Hippocampal formation (tissue), 2 donors: ENCODE measurements around the gene ZFP36L2.

ENCODE experiments used
- DNase-seq, 2 donors: peaks; one replicate each; lab custom pipeline; 2025; lab: John Stamatoyannopoulos, UW

Gene ZFP36L2

DNA sequence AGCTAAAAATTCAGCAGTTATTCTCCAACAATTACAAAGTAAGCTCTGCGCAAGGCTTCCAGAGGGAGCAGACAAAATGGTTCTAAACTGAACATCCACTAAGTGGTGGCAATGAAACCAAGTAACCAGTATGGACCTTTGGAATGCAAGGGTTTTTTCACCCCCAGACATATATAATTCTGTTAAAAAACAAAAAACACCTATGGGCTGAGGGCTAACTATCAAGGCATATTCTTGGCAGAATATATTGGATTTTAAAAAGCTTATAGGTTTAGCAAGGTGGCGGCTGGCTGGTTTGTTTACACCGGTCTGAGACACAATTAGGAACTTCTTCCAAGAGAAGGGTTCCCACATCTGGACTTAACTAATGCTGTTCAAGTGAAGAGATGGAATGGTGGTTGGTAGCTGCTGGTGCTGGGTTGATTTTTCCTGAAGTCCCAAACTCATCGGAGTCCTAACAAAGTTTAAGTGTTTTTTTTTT lies 2.8 kb downstream of the ZFP36L2 start:
- DNase-seq = peak in 1 of 2 donors; percentile 33

DNA sequence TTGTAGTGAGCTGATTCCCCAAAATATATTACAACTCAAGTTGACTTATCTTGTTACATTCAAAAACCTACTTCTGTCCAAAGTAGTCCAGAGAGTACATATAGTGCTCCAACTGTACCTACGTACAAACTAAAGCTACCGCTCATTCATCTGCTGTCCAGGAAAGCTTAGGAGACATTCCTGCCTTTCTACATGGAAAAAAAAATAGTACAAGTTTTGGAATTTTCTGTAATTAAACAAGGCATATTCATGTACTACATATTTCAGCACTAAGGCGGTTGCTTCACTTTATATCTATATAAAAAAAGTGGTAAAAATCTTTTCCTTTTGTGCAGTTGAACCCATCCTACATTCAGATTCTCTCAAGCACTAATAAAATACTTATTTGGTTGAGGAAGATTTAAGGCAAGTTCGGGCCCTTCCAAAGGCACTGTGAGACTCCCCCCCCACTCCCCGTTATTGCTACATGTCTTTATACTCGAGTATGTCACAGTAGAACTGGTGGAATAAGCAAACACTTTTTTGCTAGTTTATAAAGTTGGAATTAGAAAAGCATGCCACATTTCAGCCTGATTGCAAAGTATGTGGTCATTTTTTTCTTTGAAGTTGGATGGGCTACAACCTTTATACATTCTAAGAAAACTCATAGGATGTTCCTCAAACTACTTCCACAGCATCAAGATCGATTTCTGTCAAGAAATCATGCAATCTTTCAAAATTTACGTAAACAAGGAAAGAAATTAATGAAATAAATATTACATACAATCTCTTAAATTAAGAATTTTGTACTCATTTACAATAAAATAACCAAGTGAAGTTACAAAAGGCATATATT lies 3.7 kb downstream of the ZFP36L2 start:
- no peak for DNase-seq

DNA sequence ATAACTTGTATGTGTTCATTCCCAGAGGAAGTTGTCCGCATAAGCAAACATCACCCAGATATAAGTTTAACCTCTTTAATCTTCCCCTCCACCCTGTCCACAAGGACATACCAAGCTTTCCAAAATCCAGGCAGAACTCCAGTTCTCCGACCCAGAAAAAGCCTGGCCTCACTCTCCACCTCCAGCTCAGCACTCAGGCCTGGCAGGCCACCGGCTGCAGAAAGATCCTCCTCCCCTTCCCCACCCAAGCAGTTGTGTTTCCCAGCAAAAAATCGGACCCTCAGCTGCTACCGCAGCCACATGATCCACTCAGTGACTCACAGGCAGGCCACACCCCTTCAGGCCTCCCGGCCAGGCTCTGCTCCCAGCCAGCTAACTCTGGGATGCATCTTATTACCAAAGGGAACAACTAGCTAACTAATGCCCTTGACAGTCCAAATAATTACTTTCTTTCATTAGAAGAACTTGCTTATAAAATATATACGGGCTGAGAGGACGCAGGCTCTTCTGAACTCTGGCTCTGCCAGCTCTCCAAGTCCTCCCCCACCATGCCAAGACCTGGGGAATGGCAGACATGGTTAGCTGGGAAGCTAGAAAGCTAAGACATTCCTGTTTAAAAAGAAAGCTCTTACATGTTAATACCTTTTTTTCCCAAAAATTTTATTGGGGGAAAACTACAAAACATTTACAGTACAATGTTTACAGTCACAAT lies 4.5 kb downstream of the ZFP36L2 start:
- DNase-seq = peak; percentile 85 to 91

DNA sequence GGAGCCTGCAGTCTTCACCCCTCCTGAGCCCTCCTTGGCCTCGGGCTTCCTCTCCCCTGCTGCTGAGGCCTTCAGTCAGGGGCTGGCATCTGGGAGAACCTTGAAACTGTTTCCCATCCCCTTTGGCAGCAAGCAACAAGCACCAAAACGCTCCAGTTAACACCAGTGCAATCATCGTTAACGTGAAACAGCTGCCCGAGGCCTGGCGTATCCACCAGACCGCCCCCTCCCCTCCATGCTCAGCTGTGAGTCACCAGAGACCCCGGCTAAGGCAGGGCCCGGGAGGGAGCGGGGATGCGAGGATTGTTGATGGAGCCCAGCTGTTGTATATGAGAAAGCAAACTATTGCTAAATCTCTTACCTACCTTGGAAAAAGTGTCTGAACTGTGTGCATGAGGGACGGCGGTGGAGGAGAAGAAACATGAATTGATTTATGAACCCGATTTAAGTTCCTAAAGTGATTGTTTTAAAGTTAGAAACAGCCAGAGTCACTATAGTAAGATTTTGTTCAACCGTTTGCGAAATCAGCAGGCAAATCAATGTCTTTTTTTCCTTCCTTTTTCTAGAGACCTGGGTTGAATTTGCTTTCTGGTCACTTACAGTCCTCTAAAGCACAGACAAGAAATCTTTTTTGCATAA lies 5.2 kb downstream of the ZFP36L2 start:
- DNase-seq = peak in 1 of 2 donors; percentile 59

DNA sequence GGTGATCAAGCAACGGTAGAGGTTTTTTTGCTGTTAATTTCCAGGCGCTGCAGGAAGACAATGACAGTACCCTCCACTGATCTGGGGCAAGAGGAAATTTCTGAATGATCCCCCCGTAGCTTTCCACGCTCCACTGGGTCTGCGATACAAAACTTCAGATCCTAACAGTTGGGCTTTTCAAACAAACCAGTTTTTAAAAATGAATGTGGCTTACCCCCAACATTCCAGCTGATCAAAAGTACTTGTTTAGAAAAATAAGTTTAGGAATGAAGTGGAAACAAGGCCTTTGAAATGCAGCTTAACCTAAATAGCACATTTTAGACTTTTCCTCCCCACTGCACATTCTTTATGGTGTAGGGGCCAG lies 5.7 kb downstream of the ZFP36L2 start:
- no peak for DNase-seq

DNA sequence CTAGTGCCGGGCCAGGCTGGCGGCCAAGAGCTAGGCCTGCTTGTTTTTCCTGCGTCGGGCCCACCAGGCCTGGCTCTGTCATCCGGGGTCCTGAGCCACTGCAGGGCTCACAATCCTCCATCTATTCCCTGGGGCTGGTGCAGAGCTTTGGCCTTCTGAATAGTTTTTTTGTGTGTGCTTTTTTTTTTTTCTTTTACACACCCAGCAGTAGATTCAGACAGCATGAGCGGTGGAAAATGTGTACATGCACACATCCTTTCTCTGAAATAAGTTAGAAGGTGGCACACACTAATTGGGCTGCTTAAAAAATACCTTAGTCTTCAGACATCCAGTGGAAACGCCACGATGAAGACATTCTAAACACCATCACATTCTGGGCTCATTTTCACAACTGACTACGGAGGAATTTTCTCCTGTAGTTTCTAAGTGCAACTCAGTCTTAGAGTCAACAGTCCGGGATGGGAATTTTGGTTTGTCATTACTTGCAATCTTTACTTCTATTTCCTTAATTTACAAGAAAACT lies 6.1 kb downstream of the ZFP36L2 start:
- DNase-seq = peak in 1 of 2 donors; percentile 72

DNA sequence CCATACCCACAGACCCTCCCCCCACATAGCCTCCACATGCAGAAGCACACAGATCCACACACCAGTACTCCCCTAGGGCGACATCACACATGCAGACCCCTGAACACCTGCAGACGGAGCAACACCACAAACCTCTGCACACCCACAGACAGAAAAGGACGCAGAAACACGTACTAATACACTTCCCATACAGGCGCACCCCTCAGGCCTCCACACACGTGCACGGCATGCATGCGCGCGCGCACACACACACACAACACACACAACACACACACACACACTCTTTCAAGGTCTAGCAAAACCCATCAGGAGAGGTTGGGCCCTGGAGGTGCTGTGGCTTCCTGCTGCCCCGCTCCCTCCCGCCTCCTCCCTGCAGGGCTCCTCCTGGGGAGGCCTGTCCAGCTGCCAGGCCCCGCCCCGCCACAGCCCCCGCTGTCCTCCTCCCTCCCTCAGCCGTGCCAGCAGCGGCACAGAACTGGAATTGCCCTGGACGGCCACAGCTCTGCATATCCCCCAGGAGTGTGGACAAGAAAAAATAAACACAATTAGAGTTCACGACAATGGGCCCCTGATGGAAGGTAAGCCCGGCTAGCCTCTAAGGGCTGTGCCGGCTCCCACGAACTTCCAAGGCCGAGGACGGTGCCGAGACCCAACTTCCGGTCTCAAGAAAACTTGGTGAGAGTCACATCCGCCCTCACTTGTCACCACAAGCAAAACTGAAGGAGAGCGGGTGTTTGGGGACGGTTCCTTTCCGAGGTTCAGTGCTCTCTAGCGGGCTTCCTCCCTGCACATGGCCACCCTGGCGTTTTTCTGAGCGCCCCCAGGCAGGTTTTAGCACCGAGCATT lies 6.8 kb downstream of the ZFP36L2 start:
- peak; percentile 75 to 83 for DNase-seq

DNA sequence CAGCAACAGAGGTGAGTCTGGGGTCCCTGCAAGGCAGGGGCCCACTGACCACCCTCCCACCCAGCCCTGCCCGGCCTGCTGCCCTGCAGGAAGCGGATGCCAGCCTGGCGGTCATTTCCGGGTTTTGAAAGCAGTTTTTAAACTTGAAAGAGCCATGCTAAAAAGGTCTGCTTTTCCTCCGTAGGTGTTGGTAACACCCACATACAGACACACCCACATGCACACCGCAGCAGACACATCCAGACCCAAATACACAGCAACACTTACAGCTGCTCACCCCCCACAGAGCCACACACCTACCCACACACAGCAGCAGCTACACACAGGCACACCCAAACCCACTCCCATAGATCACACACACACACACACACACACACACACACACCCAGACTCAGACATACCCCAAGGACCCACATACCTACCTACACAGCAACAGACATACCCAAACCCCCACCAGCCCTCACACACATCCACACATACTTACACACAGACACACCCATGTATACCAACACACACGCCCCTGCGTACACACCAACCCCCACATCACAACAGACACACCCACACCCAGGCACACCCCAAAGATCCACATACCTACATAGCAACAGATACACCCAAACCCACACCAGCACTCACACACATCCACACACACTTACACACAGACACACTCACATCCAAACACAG lies 7.6 kb downstream of the ZFP36L2 start:
- DNase-seq = no peak

DNA sequence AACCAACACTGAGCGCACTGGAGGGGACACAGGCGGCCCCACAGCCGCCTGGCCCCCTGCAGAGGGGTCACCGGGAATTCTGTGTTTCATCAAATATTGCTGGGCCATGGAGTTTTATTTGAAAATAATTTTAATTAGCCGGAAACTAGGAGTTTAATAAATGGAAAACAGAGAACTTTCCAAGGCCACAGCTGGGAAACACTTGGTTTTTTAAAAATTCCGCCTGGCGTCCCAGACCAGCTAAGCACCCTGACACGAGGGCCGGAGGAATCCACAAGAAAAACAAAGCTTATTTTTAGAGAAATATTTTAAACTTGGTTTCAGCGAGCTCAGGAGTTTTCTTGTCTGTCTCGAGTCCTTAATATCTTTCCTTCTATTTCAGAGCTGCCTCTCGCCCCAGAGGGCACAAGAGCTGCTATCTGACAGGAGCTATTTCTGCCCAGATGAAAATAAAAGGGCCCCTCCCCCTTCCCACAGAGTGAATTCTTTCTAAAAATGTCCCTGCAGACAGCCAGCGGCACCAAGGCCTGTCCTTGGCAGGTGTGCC lies 8.2 kb downstream of the ZFP36L2 start:
- no peak for DNase-seq

DNA sequence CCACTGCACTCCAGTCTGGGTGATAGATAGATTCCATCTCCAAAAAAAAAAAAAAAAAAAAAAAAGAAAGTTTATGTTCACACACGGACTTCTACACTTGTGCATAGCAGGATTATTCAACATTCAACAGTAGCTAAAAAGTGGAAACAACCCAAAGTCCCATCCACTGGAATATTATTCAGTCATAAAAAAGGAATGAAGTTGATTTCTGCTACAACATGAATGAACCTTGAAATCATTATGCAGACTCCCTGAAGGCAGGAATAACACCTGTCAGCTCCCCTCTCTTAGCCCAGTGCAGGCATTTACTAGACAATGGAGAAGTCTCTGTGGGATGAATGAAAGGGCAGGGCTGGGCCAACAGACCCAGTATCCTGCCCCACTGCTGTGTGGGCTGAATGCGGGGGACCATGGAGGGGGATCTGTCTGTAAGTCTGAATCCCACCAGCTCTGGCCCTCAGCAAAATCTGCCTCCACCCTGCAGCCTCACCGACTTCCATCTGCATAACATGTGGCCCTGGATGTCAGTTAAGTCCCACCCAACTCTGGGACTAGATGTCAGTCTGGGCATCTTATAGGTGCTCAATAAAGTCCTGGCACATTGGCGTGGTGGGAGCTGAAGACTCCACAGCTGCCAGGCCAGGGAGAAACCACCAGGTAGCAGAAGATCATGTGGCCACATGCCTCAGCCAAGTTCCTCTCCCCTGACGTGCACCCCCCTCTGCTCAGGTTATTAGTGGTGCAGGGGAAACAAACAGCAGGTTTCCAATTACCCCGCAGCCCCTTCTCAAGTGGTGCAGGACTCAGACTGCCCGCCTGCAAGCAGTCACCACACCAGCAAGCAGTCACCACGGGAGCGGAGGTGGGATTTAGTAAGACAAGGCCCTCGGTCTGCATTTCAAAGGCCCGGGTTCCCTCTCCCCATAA lies 8.9 kb downstream of the ZFP36L2 start:
- no peak for DNase-seq

DNA sequence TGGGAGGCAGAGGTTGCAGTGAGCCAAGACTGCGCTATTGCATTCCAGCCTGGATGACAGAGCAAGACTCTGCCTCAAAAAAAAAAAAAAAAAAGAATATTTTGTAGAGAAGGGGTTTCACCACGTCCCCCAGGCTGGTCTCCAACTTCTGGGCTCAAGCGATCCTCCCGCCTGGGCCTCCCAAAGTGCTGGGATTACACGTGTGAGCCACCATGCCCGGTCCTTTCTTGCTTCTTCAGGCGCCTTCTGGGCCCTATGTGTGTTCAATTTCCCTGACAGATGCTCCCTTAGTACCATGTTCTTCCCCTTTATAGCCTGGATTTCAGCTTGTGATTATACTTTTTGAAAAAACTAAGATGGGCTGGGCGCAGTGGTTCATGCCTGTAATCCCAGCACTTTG lies 9.8 kb downstream of the ZFP36L2 start:
- DNase-seq = no peak

DNA sequence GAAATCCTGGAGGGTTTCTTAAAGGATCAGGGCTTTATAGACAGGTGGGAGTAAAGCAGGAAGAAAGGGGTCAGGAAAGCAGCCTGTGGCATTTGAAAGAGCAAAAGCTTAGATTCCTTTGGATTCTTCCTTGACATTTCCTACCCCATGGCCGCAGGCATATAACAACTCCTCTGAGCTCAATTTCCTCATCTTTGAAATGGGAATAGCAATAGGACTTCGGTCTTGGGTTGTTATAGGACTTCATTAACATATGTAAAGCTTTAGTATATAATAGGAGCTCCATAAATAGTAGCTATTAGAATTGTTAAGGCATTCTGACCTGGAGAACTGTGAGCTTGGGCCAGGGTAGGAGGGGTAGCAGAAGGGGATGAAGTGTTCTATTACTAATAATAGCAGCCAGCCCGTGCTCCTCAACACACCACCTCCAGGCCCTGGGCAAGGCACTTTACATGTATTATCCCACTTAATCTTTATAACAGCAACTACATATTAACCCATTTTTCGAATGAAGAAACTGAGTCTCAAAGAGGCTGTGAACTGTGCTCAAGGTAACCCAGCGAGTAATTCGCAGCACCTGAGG lies 10.6 kb downstream of the ZFP36L2 start:
- DNase-seq = no peak

DNA sequence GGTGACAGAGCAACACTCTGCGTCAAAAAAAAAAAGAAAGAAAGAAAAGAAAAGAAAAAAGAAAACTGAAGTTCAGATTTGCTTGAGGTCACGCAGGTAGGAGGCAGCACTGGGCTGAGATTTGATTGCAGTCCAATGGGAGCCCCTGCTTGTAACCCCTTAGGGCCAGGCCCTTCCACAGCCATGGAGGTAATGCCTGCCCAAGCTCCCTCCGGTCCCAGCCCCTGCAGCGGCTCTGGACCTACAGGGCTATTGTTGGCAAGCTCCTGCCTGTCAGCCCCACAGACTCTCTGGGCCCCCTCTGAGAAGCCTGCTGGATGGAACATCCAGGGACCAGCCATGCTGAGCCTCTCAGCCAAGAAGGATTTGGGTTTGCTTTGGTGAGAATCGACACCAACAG lies 12.2 kb downstream of the ZFP36L2 start:
- no peak for DNase-seq

DNA sequence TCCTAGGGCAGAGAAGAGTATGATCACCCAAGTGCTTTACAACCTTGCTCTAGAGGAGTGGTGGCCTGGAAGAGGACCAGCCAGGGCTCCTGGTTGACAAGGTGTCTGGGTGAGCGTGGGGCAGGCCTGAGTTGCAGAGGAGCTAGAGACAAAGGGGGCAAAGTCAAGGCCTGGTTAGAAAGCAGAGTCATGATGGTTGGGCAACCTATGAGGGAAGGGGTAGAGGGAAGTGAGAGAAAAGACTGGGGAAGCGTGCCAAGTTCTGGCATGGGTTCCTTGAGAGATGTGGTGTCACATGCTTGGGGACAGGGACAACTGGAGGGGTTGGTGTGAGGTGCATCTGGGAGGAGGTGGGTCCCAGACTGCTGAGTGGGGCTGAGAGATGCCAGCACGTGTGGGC lies 13.5 kb downstream of the ZFP36L2 start:
- peak in 1 of 2 donors; percentile 28 for DNase-seq

DNA sequence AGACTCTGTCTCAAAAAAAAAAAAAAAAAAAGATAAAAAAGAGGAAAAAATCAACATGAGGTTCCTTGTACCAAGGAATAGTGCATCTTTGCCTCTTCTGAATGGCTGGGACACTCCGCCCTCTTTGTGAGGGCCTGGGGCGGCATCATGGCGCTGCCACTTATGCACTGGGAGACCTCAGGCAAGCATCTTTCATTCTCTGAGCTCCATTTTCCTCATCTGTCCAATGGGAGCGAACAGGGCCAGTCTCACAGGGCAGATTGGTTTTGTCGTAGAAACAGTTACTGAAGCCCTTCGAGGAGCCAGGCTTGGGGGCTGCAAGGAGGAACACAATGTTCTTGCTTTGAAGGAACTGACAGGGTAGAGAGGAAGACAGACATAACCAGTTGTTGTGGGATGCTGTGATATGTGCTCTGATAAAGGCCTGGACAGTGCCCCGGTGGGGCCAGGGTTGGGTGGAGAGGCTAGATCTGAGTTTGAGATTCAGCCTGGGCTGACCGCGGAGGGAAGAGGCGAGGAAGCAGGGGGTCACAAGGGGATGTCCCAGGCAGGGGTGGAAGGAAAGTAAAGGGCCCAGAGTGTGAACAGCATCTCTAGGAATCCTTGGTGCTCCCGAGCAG lies 14.1 kb downstream of the ZFP36L2 start:
- no peak for DNase-seq

DNA sequence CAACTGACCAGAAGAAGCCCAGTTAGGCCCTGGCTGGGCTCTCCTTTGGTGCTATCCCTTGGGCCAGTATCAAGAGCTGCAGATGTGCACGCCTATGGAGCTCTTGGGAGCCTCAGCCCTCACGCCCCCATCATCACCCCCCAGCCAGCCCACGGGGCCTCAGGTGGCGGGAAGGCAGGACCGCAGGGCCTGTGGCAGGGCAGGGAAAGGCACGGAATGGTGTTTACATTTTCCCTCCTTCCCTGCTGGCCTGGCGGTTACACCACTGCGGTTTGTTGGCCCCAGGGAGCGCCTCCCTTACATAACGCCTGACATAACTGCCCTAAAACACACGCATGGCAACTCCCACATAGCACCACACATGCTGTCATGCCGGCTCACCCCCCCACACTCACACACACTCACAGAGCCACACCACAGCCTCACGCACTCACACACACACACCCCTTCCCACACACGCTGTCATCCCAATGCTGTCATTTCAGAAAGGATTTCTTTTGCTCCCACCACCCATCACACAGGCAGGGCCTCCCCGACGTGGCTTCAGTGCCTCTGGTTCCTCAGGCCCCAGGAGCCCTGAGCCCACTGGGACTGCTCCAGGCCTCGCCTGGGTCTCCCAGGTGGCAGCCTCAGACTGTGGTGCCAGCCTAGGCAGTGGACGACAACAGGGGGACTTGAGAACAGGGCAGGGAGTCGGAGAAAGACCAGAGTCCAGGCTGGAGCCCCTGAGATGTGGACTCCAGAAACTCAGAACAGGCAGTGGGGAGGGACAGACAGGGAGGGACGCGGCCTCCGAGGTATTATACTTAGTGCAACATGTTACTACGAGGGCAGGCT lies 15.7 kb downstream of the ZFP36L2 start:
- no peak for DNase-seq

DNA sequence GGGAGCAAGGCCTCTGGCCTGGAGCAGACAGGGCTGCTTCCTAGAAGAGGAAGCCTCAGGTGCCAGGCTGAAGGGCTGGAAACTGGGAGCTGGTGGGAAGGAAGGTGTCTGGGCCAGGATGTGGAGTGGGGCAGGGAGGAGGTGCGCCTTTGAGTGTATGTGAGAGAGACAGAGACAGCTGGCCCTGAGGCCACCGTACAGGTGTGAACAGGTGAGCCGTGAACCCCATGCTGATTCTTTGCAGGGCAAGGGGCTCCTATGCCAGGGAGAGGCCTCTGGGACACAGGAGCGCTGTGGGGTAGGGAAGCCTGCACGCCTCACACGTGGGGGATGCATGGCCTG lies 16.3 kb downstream of the ZFP36L2 start:
- no peak for DNase-seq

DNA sequence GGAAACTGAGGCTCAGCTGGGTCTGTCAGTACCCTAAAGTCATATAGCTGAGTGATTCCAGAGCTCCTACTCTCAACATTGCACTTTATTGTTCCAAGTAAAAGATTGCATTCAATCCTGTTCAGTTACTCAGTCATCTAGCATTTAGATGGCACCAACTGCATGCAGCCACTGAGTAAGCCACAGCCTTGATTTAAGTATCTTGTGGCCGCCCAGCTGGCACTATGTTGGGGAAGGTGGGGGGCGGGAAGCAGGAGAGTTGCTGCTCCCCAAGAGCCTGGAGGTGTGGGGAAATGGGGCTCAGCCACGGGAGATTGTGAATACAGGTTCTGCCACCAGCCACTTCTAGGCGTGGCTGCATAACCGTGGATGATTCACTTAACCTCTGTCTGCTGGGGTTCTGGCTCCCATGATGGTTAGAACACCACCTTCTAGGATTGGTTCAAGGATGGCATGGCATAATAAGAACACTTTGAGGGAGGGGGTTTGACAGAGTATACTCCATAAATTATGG lies 17.1 kb downstream of the ZFP36L2 start:
- no peak for DNase-seq
